Islet of Langerhans (tissue), 1 donor: Measurements from ENCODE around the gene MED12L.

Experiments used
- FAIRE-seq: peaks from one replicate; lab custom pipeline; 2011; peaks lifted over from hg19 to GRCh38; lab: Jason Lieb, UNC

Gene MED12L

DNA sequence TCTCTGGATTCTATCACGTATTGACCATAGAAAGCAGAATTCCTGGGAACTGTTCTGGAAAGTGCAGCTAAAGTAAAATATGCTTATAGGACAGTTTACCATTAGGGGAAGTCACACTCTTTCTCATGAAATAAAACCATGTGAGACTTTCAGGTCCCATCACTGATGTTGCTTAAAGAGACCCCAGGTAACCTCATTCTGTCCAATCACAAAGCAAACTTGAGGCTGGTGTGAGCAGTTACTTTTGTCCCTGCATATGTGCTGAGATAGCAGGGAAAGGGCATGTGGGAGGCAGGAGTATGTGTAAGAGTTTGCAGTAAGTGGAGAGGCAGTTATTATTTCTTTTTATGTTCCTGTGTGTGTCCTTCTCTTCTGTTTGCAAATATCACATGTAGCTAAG lies 215.1 kb downstream of the MED12L start:
- FAIRE-seq = no peak

DNA sequence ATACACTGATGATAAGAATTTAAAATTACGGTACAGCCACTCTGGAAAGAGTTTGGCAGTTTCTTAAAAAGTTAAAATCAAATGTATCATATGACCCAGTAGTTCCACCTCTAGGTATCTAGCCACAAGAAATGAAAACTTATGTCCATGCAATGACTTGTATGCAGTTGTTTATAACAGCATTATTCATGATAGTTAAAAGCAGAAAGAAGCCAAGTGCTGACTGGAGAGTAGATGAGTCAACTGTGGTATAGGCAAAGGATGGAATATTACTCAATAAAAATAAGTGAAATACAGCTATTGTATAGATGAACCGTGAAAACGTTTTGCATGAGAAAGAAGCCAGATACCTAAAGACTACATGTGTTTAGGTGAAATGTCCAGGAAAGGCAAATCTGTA lies 216.3 kb downstream of the MED12L start:
- FAIRE-seq = no peak

- FAIRE-seq = no peak
Observed at GRCh38 chr3:151303751-151304150, 218.3 kb downstream of the MED12L start.

DNA sequence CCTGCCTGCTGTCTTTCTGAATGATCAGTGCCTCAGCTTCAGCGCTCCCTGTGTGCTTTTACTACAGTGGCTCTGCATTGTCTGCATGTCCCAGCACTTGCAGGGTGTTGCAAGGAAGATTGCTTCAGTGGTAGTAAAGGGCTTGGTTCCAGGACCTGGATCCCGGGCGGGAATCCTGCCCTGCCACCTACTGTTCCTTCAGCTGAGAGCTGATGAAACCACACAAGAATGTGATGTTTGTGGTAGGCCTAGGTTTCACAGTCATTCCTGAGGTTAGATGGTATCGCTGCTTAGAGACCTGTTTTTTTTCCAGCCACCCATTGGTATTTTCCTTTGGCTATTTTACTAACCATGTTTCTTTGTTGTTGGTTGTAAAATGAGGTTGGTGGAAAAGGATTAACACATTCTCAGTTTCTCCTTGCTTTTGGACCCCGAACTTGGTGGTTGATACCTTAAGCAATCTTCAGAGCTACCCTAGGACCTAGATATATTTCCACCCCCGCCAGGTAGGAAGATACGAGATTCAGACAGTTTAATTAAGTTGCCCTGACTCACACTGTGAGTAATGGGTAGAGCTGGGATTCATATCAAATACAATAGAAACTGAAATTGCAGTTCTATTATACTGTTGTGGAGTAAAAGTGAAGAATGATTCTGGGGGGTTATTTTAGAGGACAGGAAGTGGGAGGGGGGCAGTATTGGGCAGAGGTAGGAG lies 219.8 kb downstream of the MED12L start:
- no peak for FAIRE-seq

GRCh38 chr3:151305775-151306151 lies 220.3 kb downstream of the MED12L start:
- FAIRE-seq = no peak

DNA sequence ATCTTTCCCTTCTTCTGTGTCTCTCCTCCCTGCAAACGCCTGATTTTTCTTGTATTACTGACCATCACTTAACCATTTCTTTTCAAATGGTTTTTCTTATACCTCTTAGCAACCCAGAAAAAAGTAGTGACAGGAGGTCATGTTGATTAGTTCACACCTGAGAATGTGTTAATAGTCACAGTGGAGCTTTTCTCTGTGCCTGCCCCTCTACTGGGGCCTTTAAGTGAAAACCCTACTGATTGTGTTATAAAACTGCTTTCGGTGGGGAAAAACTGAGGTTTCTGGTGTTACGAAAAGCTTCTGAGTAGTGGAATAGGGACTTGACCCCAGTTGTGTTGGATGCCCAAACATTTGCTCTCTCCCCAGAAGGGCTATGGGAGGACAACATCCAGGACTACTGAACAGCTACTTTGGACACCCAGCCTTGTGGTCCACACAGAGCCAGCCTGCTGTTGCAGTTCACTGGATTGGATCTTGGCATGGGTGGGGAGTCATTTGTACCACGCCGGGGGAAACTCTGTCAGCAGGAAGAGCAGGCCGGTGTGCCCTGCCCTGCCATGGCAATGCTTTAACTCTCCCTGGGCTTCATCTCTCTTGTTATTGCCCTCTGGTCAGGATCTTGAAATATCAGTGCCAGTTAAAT lies 220.8 kb downstream of the MED12L start:
- no peak for FAIRE-seq

DNA sequence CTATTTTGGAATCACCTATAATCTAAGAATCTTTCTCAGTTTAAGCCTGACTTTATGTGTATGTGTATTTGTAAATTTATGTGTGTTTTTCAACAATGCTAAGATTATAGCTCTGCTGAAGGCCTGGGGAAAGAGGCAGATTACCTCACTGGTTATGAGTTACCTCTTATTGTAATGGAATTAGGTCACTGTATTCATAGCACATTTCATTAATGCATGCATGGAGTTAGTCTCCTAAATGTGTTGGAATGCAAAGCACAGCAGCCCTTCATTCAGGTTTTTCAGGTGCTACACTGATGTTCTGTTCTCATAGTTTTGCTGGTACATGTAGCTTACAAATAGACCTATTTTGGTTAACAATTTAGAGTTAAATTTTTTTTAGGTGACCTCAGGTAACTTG lies 221.7 kb downstream of the MED12L start:
- no peak for FAIRE-seq

GRCh38 chr3:151307583-151308488 lies 222.4 kb downstream of the MED12L start:
- FAIRE-seq = no peak

GRCh38 chr3:151309566-151309965 lies 224.1 kb downstream of the MED12L start:
- no peak for FAIRE-seq

DNA sequence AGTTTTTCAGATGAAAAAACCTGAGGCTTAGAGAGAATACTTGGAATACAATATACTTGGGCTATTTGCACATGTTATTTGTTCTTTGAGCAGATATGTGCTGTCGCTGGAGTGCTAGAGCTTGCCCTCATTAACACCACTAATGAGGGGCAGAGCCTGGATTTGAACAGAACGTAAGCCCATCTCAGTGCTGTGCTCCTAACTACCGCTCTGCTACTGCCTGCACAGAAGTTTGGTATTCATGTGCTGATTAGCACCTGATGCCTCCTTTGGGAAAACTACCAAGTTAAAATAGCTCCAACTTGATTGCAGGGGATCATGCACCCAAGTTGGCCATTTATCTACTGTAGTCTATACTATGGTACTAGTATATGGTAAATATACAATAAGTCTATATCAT lies 227.5 kb downstream of the MED12L start:
- FAIRE-seq = no peak

DNA sequence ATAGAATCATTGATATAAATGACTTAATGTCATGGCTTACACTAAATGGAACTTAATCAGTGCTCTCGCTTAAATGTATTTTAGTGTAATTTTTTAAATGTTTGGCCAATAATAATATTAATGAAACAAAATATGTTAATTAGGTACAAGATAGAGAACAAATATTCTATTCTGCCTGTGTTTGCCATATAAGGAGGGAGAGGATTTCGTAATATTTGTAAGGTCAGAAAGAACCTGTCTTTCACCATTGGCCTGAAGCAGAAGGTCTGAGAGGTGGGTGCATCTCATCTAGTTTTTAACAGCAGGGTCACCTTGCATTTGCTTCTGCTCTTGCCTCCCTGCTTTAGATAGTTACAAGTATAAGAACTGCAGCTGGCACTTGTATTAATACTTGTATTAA lies 228.7 kb downstream of the MED12L start:
- FAIRE-seq = no peak

DNA sequence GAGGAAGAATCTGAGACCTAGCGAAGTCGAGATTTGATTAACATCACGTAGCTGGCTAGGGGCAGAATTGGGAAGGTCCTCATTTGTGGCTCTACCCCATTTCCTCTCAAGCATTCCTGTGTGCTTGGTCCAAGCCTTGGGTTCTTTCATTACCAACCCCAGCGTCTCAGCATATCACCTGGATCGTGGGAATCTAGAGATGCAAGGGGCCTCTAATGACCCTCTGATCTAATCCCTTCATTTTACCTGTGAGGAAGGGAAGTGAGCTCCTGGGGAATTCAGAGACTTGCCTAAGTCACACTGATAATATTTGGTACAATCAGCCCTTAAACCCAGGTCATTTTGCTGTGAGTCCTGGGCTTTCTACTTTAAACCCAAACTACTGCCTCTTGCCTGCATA lies 229.1 kb downstream of the MED12L start:
- FAIRE-seq = no peak

DNA sequence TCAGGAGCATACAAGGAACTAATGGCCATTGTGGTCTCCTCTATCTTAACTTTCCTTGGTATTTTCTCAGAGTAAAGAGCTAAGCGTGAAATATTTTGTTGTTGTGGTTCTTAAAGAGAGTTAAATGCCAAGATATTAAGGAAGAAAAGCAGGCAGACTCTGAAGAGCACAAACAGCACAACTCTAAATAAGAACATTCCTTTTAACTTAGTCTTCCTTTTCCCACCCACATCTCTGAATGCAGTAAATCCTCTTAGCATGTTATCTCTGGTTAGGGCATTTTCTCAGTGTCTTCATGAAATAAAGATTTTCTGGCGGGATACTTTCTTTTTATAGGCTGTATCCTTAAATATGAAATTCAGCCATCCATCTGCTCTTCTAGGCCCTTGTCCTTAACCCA lies 229.7 kb downstream of the MED12L start:
- FAIRE-seq = no peak

DNA sequence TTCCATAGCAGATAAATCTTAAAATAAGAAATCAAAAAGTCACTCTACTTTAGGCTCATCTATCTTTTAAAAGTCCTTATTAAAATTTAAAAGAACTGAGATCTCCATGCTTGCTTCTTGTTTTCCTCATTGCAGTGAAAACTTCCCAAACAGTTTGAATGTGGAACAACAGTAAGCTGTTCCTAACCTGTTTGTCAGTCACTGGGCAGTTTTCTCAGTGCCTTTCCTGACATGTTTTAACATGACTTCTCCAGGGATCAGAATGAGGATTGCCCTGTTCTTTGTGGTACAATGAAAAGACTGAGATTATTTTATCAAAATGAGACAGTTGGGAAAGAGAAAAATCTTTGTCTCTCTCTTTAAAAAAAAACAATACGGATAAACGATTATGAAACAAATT lies 230.4 kb downstream of the MED12L start:
- FAIRE-seq = no peak

- no peak for FAIRE-seq
Observed at GRCh38 chr3:151316267-151316991, 231.0 kb downstream of the MED12L start, which contains the start of gene GPR87. Gene GPR87 (minus strand): TSS chr3:151316820. CDS start chr3:151300100, 16,720 bp downstream.

- peak; percentile 70 for FAIRE-seq
Observed at GRCh38 chr3:151318313-151318712, 232.8 kb downstream of the MED12L start.

GRCh38 chr3:151318991-151319390 lies 233.5 kb downstream of the MED12L start:
- FAIRE-seq = no peak

DNA sequence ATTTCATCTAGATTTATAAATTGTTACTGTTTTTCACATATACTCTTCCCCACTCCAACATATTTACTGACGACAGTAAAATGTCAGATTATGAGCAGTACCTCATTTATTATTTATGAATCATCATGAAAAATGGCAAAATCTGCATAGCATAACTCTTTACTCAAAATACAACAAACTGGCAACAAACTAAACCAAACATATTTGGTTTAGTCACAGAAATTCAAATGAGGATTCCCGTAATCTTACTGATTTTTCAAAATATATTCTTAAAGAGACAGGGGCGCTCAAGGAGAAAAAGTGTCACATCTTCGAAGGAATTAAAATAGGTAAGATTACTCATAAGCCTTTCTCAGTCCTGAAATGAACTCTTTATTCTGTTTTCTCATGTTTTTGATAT lies 234.2 kb downstream of the MED12L start:
- FAIRE-seq = no peak

DNA sequence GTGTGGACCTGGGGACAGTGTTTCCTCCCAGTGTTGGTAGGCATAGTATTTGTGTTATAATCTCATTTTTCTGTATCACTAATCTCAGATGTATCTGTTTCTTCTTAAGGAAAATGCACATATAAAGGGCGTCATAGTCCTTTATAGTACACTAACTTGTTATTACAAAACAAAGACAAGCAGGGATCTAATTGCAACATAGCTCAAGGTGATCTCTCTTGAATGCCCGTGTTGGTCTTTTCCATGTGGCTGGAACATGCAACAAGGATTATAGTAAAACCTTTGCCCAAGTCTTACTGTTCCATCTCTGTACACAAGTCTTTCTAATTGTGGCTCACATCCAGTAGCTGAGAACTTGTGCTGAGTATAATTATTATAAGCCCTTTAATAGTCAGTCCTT lies 234.7 kb downstream of the MED12L start:
- no peak for FAIRE-seq

DNA sequence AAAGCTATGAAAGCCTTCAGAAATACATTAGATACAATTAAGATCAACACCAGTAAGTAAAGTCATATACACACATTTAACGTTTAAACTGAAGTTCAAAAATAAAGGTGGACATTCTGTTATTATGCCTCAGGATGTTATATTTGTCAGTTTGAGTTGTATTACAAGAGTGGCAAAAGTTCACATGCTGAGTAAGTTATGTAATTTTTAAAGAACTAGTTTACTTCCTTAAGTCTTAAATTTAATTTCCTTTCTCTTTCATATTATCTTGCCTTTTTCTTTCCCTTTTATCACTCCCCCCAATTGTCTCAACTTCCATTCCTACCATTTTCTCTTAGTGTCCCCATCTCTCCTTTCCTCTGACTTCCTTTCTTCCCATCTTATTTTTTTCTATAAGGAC lies 236.1 kb downstream of the MED12L start:
- no peak for FAIRE-seq

- no peak for FAIRE-seq
Observed at GRCh38 chr3:151322511-151322910, 237.0 kb downstream of the MED12L start.

DNA sequence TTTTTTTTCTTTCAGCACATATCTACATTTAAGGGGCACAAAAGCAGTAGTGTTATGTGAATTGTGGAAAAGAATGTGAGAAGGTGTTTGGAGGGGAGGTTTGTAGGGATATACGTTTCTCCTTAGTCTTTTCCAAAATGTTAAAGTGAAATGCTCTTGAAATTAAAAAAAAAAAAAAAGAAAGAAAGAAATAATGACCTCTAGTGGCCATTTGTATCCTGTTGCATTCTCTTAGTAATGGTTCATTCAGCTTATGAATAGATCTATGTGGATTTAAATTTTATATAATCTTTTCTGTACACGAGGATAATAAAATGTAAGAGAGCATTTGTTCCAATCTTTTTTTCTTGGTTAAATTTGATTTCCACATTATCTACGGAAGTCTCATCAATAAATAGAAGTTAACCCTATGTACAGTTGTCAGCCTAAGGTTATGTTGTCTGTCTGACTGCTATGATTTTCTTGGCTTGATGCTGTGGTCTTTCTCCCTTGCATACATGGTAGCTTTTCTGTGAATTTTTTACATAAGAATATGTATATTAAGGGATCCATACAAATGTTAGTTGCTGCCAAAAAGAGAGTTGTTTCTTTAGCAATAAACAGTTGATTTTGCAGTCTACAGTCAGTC lies 242.2 kb downstream of the MED12L start:
- peak; percentile 98 for FAIRE-seq
